ENCODE results near the gene RTN4IP1.
A peak's percentile ranks its signal among the peaks of the same experiment; 100 is the strongest.

Gene RTN4IP1, protein sequence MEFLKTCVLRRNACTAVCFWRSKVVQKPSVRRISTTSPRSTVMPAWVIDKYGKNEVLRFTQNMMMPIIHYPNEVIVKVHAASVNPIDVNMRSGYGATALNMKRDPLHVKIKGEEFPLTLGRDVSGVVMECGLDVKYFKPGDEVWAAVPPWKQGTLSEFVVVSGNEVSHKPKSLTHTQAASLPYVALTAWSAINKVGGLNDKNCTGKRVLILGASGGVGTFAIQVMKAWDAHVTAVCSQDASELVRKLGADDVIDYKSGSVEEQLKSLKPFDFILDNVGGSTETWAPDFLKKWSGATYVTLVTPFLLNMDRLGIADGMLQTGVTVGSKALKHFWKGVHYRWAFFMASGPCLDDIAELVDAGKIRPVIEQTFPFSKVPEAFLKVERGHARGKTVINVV

DNA sequence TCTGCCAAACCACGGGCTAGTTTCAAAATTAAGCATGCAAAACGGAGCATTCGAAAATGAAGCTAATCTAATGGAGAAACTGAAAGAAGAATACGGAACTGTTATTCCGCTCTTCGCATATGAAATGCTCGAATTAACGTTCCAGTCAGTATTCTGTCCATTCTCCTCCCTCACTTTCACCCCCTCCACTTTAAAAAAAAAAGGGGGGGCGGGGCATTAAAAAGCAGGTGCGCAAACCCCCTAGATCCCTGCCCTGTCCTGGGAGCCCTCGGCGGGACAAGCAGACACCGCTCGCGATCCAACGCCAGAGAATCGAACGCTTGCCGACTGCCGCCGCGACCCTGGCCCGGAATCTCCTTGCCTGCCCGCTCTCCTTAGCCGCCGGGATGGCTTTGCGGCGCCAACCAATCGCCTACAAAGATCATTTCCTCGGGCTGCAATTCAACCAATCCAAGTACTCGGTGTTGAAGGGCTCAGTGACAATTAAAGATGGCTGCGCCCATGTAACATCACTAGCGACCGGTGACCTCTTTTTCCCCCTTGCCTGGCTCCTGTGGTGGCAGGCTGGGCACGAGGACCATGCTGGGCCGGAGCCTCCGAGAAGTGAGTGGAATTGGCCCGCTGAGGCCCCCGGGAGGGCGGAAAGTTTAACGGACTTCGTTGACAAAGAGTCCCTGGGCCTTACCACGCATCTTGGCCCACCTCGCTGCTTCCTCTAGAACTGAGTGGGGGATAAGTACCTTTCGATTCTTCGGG, at the start of gene RTN4IP1, which contains the start of gene QRSL1:
RTN4IP1 (minus strand) TSS at position 396 of the 756 bp plus-strand sequence. CDS start 477 bp downstream, outside the sequence.
QRSL1 (plus strand) TSS at position 476 of the 756 bp plus-strand sequence; CDS start at position 580, 104 bp downstream.
- peak; percentile 95 for DNase-seq

GRCh38 chr6:106677282-106677681, 48.0 kb upstream of the RTN4IP1 start:
- no peak for DNase-seq

DNA sequence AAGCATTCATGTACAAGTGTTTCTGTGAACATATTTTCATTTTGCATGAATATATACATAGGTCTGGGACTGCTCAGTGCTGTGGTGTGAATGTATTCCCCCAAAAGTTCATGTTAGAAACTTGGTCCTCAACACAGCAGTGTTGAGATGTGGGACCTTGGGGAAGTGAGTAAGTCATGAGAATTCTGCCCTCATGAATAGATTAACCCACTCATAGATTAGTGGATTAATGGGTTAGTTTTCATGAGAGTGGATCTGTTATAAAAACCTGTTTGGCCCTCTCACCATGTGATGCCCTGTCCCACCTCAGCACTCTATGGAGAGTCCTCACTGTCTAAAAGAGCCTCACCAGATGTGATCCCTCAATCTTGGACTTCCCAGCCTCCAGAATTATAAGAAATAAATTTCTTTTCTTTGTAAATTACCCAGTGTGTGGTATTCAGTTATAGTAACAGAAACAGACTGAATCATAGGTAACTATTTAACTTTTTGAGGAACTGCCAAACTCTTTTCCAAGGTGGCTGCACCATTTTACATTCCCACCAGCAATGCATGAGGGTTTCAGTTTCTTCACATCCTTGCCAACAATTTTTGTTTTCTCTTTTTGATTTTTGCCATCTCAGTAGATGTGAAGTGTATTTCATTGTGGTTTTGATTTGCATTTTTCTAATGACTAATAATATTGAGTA, 45.4 kb upstream of the RTN4IP1 start:
- DNase-seq, result no peak

GRCh38 chr6:106671651-106672050, 42.4 kb upstream of the RTN4IP1 start:
- no peak for DNase-seq

GRCh38 chr6:106670236-106670635, 40.9 kb upstream of the RTN4IP1 start:
- no peak for DNase-seq

GRCh38 chr6:106667022-106667402, 37.7 kb upstream of the RTN4IP1 start:
- DNase-seq, result no peak

DNA sequence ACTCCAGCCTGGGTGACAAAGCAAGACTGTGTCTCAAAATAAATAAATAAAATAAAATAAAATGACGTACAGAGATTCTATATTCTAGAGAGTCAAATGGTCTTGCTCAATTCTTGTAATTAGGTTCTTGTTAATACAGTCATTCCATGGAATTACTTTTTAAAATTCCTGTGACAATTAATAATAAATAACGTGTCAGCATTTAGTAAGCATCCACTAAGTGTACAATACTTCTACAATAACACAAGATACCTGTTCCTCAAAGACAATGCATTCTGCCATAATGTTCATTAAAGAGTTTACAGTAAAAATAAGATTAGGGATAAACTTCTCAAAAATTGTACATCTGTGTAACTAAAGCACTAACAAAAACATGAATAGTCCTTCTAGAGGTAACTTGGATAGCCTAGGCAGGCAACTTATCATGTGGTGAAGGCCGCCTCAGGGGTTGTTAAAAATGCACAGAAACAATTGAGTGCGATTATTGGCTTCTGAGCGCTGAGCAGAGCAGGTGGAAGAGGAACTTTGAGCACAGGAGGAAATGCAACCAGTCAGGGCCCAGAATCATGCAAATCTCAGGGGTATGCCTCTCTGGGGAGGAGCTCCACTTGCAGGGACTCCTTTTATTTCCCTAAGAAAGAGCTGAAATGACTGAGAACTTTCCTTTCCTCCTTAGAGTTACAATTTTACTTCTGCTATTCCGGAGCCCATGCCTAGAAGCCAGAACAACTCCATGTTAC, 37.2 kb upstream of the RTN4IP1 start:
- no peak for DNase-seq

GRCh38 chr6:106662458-106662857, 33.2 kb upstream of the RTN4IP1 start:
- no peak for DNase-seq

- DNase-seq, result no peak
Observed at GRCh38 chr6:106659859-106660258, 30.6 kb upstream of the RTN4IP1 start.

- no peak for DNase-seq
Observed at GRCh38 chr6:106658469-106658868, 29.2 kb upstream of the RTN4IP1 start.

GRCh38 chr6:106648651-106649308, 19.5 kb upstream of the RTN4IP1 start:
- no peak for DNase-seq

DNA sequence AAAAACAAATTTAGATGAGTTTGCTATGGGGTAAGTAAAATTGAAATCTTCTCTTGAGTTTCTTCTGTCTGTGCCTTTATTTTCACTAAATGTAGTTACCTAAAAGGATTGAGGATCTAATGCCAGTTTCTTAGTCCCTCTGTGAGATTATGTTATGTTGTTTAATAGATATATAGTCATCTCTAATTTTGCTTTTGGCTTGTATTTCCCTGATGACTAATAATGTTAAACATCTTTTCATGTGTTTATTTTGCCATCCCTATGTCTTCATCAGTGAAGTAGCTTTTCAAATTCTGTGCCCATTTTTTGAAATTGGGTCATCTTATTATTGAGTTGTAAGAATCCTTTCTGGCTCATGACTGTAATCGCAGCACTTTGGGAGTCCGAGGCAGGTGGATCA, 13.8 kb upstream of the RTN4IP1 start:
- no peak for DNase-seq

- no peak for DNase-seq
Observed at GRCh38 chr6:106642476-106642875, 13.2 kb upstream of the RTN4IP1 start.

DNA sequence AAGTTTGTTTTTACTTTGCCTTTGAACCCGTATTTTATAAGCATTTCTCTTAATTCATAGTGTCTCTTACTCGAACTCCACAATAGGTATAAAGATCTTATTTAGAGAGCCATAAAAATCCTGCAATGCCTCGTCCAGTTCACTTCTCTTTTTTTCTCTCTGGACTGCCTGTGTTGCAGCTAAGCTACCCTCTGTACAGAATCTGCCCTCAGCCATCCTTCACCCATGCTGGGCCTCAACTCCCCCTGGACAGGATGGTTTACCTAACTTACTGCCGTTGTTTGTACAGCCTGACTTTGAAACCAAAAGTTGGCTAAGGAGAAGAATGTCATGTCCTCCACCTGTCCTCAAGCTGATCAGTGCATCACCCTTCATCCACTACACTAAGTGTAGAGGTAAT, 10.5 kb upstream of the RTN4IP1 start:
- DNase-seq, result no peak

DNA sequence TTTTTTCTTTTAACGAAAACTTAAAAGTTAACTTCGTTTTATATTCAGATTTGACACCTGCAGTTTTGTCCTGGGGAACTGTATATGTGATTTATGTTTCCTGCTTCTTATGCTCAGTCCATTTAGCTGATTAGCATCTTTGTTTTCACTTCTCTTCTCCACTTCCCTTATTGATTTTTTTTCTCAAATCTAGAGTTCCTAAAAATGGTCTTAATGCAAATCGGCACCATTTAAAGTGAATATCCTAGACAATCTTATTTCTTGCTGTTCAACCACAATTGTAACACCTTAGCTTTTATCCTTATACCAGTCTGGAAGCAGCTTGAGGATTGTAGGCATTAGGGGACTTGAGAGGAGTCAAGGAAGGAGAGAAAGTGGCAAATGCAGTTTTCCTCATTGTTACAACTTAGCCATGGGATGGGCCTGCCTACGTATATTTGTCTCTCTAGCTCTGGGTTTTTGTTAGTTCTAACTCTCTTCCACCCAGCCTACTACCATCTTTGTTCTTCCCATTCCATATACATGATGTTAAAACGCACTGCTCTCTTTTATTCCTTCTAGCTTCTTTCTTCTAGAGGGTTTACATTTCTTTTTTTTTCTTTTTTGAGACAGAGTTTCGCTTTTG, 8.5 kb upstream of the RTN4IP1 start:
- no peak for DNase-seq

- DNase-seq, result no peak
Observed at GRCh38 chr6:106637051-106637716, 7.9 kb upstream of the RTN4IP1 start.

GRCh38 chr6:106634565-106634964, 5.3 kb upstream of the RTN4IP1 start:
- DNase-seq, result no peak

- no peak for DNase-seq
Observed at GRCh38 chr6:106631346-106631745, 2.0 kb upstream of the RTN4IP1 start.

- DNase-seq, result peak; percentile 47
Observed at GRCh38 chr6:106630366-106630765, 1.1 kb upstream of the RTN4IP1 start.

- DNase-seq, result no peak
Observed at GRCh38 chr6:106629859-106630163, 513 bp upstream of the RTN4IP1 start.

DNA sequence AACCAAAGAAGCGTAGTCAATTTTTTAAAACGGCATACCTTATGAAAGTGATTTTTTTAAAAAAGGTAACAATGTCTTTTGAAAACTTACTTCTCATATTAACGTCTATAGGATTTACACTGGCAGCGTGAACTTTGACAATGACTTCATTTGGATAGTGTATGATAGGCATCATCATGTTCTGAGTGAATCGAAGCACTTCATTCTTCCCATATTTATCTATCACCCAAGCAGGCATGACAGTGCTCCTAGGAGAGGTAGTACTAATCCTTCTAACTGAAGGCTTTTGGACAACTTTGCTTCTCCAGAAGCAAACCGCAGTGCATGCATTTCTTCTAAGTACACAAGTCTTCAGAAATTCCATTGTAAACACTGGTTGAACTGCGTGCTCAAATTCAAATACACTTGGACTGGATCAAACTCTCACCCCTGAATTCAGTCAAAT, 618 bp downstream of the RTN4IP1 start:
- DNase-seq, result peak; percentile 48
